HG03432 (cell line): ENCODE data around the gene CCNO.

Experiments used
- ATAC-seq: cut with Tn5 transposase; IDR thresholded peaks from one replicate; pipeline ENCODE4 v1.9.1; 2021; ENCODE audit warnings: mild to moderate bottlenecking, moderate library complexity; ENCODE audit not compliant: unreplicated experiment

The CCNO gene

GRCh38 chr5:55223812-55224240 lies 9.6 kb downstream of the CCNO start:
- no peak for ATAC-seq

GRCh38 chr5:55222985-55223811 lies 10.2 kb downstream of the CCNO start:
- no peak for ATAC-seq

GRCh38 chr5:55222092-55222984 lies 11.1 kb downstream of the CCNO start:
- no peak for ATAC-seq

GRCh38 chr5:55220433-55221185 lies 12.8 kb downstream of the CCNO start:
- ATAC-seq, result no peak

DNA sequence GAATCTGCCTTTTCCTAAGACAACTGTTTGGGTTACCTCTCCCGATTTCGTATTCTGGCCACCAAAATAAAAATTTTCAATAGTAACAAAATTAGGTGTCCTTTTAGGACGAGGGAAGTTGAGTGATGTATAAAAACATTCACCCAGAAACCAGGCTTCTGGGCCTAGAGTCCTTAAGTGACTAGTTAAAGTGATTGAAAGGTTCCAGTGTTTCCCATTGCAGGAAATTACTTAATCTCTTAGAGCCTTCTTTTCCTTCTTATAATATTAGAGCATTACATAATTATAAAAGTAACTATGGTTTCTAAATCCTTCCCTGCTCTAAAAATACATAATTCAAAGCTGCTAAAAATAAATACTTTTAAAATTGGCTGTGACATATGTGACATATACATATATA lies 13.6 kb downstream of the CCNO start:
- no peak for ATAC-seq

GRCh38 chr5:55218967-55219366 lies 14.4 kb downstream of the CCNO start:
- no peak for ATAC-seq

GRCh38 chr5:55211184-55211874 lies 22.1 kb downstream of the CCNO start:
- no peak for ATAC-seq

DNA sequence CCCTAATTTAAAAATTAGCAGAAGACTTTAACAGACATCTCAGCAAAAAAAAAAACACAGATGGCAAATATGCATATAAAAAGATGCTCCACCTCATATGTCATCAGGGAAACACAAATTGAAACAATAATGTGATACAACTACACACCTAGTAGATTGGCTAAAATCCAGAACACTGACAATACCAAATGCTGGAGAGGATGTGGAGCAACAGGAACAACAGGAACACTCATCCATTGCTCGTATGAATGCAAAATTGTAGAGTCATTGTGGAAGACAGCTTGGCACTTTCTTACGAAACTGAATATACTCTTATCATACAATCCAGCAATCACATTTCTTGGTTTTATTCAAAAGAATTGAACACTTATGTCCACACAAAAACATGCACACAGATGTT lies 28.4 kb downstream of the CCNO start:
- ATAC-seq, result no peak

DNA sequence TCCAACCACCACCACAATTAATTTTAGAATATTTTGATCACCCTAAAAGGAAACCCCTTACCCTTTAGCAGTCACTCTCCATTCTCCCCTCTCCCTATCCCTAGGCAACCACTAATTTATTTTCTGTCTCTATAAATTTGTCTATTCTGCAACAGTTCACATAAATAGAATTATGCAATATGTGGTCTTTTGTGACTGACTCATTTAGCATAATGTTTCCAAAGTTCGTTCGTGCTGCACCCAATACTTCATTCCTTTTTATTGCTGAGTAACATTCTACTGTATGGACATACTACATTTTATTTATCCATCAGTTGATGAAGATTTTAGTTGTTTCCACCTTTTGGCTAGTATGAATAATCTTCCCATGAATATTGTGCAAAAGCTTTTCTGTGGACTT lies 42.2 kb downstream of the CCNO start:
- ATAC-seq, result no peak

DNA sequence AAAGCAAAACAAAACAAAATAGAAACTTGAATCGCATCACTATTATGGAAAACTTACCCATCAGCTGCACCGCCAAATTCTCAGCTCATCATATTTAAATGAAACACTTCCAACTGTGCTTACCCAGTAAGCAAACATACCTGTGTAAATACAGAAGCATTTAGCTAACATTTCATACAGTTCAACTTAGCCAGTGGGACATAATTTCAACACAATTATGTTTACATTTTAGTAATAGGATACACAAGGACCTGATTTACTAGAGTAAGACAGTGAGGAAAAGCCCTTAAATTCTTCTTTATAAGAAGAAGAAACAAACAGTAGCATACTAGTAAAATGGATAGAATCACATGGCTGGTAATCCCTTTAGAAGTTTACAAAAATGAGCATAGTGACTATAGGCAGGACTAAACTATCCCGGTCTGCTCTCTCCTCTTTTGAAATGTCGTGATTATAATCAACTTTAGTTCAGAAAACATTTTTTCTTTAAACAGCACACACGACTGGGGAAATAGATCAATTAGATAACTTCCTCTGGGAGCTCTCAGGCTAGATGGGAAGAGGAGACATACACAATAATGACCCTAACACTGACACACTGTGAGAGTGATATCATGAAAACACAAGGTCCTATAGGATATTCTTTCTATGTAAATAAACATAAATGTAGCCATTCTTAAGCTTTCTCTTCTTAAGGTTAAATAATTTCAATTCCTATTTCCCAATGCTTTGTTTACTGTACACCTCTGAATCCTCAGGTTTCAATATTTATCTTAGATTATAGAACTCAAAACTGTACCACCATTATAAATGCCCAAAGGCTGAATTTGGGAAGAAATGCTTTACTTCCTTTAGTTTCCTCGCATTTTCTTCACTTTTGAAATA lies 44.5 kb downstream of the CCNO start:
- ATAC-seq, result no peak

GRCh38 chr5:55187370-55187769 lies 46.0 kb downstream of the CCNO start:
- no peak for ATAC-seq
